ENCODE results near the gene CACNG1.

Gene CACNG1

GRCh38 chr17:67105213-67105612 lies 60.9 kb downstream of the CACNG1 start:
- H3K27me3 ChIP-seq (ENCODE audit: insufficient read depth, poor library complexity, severe bottlenecking) = no peaks in the 10 kb centered on the region
- H3K27ac ChIP-seq (replicated peaks) = no peak overlapping the region
- no peak overlapping the region for H3K4me3 ChIP-seq (replicated peaks; ENCODE audit: insufficient read depth, low read length)
- TF ChIP-seq GABPA (IDR thresholded peaks at IDR 0.05; ENCODE audit: low read depth) = no peak
- TF ChIP-seq SPI1 (IDR thresholded peaks at IDR 0.05; ENCODE audit: borderline replicate concordance, low read depth) = peak; percentile 23; the same call in 1 of the 2 replicates
- peak; percentile 9 to 37 for DNase-seq (ENCODE audit: low read depth in 1 of 2, low spot score in 1 of 2)
